ENCODE data around the gene STOML1.

The STOML1 gene

GRCh38 chr15:73985101-73985873 is 6.8 kb downstream of the STOML1 start:
- H3K4me3 ChIP-seq (ENCODE audit: low read length) = no peak overlapping the region
- H4K20me1 ChIP-seq (ENCODE audit: insufficient read depth, low read length) = no peaks in the 10 kb centered on the region
- peaks cover 14% of the 10 kb centered on the region for H3K36me3 ChIP-seq (replicated peaks; ENCODE audit: low read depth, low read length)
- H3K9me3 ChIP-seq (ENCODE audit: insufficient read depth, low read length) = no peaks in the 10 kb centered on the region
- peak overlapping the region; percentile 91; the same call in 1 of the 2 replicates for H3K27ac ChIP-seq (ENCODE audit: low read length)
- H3K4me2 ChIP-seq (ENCODE audit: low read length) = no peak overlapping the region
- TF ChIP-seq EZH2phosphoT487 (IDR thresholded peaks at IDR 0.05; ENCODE audit: low read depth) (no peak), CTCF (IDR thresholded peaks at IDR 0.05; ENCODE audit: low read depth, low read length) (no peak)
- H3K79me2 ChIP-seq (ENCODE audit: low read length) = peaks cover 11% of the 10 kb centered on the region
- H3K9ac ChIP-seq (ENCODE audit: low read length) = no peak overlapping the region
- H2AFZ ChIP-seq (ENCODE audit: low read depth, low read length) = no peak overlapping the region
- H3K4me1 ChIP-seq (ENCODE audit: low read length) = peaks cover 76% of the 10 kb centered on the region
- H3K27me3 ChIP-seq (ENCODE audit: low read depth, low read length) = no peaks in the 10 kb centered on the region

- Histone ChIP-seq H2AFZ (ENCODE audit: low read depth, low read length) (no peak overlapping the region), H4K20me1 (ENCODE audit: insufficient read depth, low read length) (no peaks in the 10 kb centered on the region), H3K4me3 (ENCODE audit: low read length) (no peak overlapping the region), H3K36me3 (replicated peaks; ENCODE audit: low read depth, low read length) (peaks cover 14% of the 10 kb centered on the region), H3K9me3 (ENCODE audit: insufficient read depth, low read length) (no peaks in the 10 kb centered on the region), H3K27ac (ENCODE audit: low read length) (peak overlapping the region; percentile 33; the same call in 1 of the 2 replicates), H3K27me3 (ENCODE audit: low read depth, low read length) (no peaks in the 10 kb centered on the region), H3K79me2 (ENCODE audit: low read length) (0 out of 2 replicates have a peak, but pooled peaks cover 2% of the 10 kb centered on the region), H3K9ac (ENCODE audit: low read length) (no peak overlapping the region), H3K4me2 (ENCODE audit: low read length) (no peak overlapping the region), H3K4me1 (ENCODE audit: low read length) (peaks cover 76% of the 10 kb centered on the region)
- TF ChIP-seq CTCF (IDR thresholded peaks at IDR 0.05; ENCODE audit: low read depth, low read length) (no peak), EZH2phosphoT487 (IDR thresholded peaks at IDR 0.05; ENCODE audit: low read depth) (no peak)
These were observed 7.7 kb downstream of the STOML1 start for GRCh38 chr15:73984208-73984979.

- Histone ChIP-seq H3K9me3 (ENCODE audit: insufficient read depth, low read length) (no peaks in the 10 kb centered on the region), H3K4me3 (ENCODE audit: low read length) (no peak overlapping the region), H3K36me3 (replicated peaks; ENCODE audit: low read depth, low read length) (peaks cover 13% of the 10 kb centered on the region), H3K9ac (ENCODE audit: low read length) (no peak overlapping the region), H2AFZ (ENCODE audit: low read depth, low read length) (no peak overlapping the region), H3K27me3 (ENCODE audit: low read depth, low read length) (no peaks in the 10 kb centered on the region), H3K4me2 (ENCODE audit: low read length) (no peak overlapping the region), H3K27ac (ENCODE audit: low read length) (no peak overlapping the region), H3K79me2 (ENCODE audit: low read length) (no peaks in the 10 kb centered on the region), H3K4me1 (ENCODE audit: low read length) (peaks cover 76% of the 10 kb centered on the region), H4K20me1 (ENCODE audit: insufficient read depth, low read length) (no peaks in the 10 kb centered on the region)
- TF ChIP-seq CTCF (IDR thresholded peaks at IDR 0.05; ENCODE audit: low read depth, low read length) (no peak), EZH2phosphoT487 (IDR thresholded peaks at IDR 0.05; ENCODE audit: low read depth) (no peak)
These were observed 8.3 kb downstream of the STOML1 start for GRCh38 chr15:73983773-73984172.

- no peak overlapping the region for H3K27ac ChIP-seq (ENCODE audit: low read length)
- H3K9me3 ChIP-seq (ENCODE audit: insufficient read depth, low read length) = no peaks in the 10 kb centered on the region
- H3K4me3 ChIP-seq (ENCODE audit: low read length) = no peak overlapping the region
- no peak overlapping the region for H3K9ac ChIP-seq (ENCODE audit: low read length)
- H3K4me1 ChIP-seq (ENCODE audit: low read length) = peaks cover 74% of the 10 kb centered on the region
- no peaks in the 10 kb centered on the region for H4K20me1 ChIP-seq (ENCODE audit: insufficient read depth, low read length)
- peaks cover 9% of the 10 kb centered on the region for H3K36me3 ChIP-seq (replicated peaks; ENCODE audit: low read depth, low read length)
- no peak overlapping the region for H3K4me2 ChIP-seq (ENCODE audit: low read length)
- no peaks in the 10 kb centered on the region for H3K27me3 ChIP-seq (ENCODE audit: low read depth, low read length)
- no peaks in the 10 kb centered on the region for H3K79me2 ChIP-seq (ENCODE audit: low read length)
- H2AFZ ChIP-seq (ENCODE audit: low read depth, low read length) = no peak overlapping the region
- no peak for TF ChIP-seq CTCF (IDR thresholded peaks at IDR 0.05; ENCODE audit: low read depth, low read length)
- no peak for TF ChIP-seq EZH2phosphoT487 (IDR thresholded peaks at IDR 0.05; ENCODE audit: low read depth)
These were observed 8.8 kb downstream of the STOML1 start for GRCh38 chr15:73983211-73983727.

All from OCI-LY3 (cell line).